Measurements from ENCODE around the gene GTSF1L. TPM values are rescaled to one million over a fixed set of nuclear protein-coding genes. Genes with fewer than 3 reads are reported as not detected.

Gene GTSF1L
- total and polyA plus RNA-seq, 9 of the 15 experiments (the other 6 are each of a cell fraction or from before 2014, with no cell fraction given), result not detected

DNA sequence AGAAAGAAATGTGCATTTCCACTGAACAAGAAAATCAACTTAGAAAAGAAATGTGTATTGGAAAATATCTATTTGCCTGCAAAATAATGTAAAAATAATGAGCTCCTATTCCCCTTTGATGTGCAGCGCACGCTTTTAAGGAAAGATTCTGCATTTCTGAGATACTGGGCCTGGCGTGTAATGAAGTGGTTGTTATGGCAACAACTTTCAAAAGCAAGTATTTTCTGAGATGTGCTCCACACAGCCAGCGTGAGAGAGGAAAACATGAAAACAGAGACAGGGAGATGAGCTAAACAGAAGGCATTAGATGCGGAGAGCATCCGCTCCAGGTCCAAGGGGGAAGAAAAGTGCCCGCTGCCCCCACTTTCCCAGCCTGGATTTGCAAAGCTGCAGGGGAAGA lies 39.1 kb upstream of the GTSF1L start:
- TF ChIP-seq RFX1 (IDR thresholded peaks at IDR 0.05) (peak; percentile 67), RUNX1 (IDR thresholded peaks at IDR 0.05; ENCODE audit: low read depth) (no peak), HDGF (IDR thresholded peaks at IDR 0.05) (no peak)
- TF ChIP-seq, protein P1, sequence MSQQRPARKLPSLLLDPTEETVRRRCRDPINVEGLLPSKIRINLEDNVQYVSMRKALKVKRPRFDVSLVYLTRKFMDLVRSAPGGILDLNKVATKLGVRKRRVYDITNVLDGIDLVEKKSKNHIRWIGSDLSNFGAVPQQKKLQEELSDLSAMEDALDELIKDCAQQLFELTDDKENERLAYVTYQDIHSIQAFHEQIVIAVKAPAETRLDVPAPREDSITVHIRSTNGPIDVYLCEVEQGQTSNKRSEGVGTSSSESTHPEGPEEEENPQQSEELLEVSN (IDR thresholded peaks at IDR 0.05; ENCODE audit: borderline replicate concordance in 1 of 2, extremely low read depth in 1 of 2, insufficient read depth in 1 of 2, insufficient read length in 1 of 2, low read depth in 1 of 2, low read length in 1 of 2, poor library complexity in 1 of 2, severe bottlenecking in 1 of 2), result no peak
- POLR2A ChIA-PET, result interaction anchor here (0.7 kb wide), 1 partner anchor 305 kb away, joined by 3 read pairs; no protein-coding TSS in a partner anchor
- no peaks in the 10 kb centered on the region for H3K36me3 ChIP-seq (ENCODE audit: control insufficient read depth, insufficient read depth, low read length)
- no peaks in the 10 kb centered on the region for H3K4me1 ChIP-seq (replicated peaks in 1 of 2; ENCODE audit: control insufficient read depth in 2 of 2, insufficient read depth in 2 of 2, low read length in 2 of 2)
- H3K79me2 ChIP-seq (ENCODE audit: control insufficient read depth, insufficient read depth, low read length), result no peaks in the 10 kb centered on the region
- no peaks in the 10 kb centered on the region for H3K9me1 ChIP-seq (ENCODE audit: control insufficient read depth, insufficient read depth, low read length)
- no peak for ATAC-seq
- no peaks in the 10 kb centered on the region for H3K9me3 ChIP-seq (replicated peaks; ENCODE audit: control insufficient read depth, insufficient read depth, low read depth, low read length)
- DNase-seq (ENCODE audit: extremely low read depth in 1 of 4, low spot score in 3 of 4), result no peak
- H3K27ac ChIP-seq (ENCODE audit: extremely low read depth, low read depth, low read length), result no peak overlapping the region
- no peak for FAIRE-seq
- H3K4me3 ChIP-seq, result no peak overlapping the region
- CTCF ChIA-PET (ENCODE audit: low intra/inter-chr PET ratio), result no interaction called here
- H3K27me3 ChIP-seq (ENCODE audit: control insufficient read depth in 2 of 2, insufficient read depth in 2 of 2, low read length in 2 of 2), result peaks cover 9 to 37% of the 10 kb centered on the region in 2 experiments
- no peak overlapping the region for H3K9ac ChIP-seq (ENCODE audit: insufficient read depth in 1 of 2, low read depth in 2 of 2, low read length in 2 of 2)
- WGBS (ENCODE audit: insufficient coverage, low coverage, missing lambda C conversion rate), result 0% methylated on average over 7 of the region's 7 CpGs
- H4K20me1 ChIP-seq (replicated peaks; ENCODE audit: control insufficient read depth, insufficient read depth, low read length), result no peaks in the 10 kb centered on the region
- H3K4me2 ChIP-seq (ENCODE audit: insufficient read depth, low read length), result no peak overlapping the region
- H2AFZ ChIP-seq (ENCODE audit: low read depth, low read length), result no peak overlapping the region
- in situ Hi-C loops (cut with MboI), result no loop called here
- intact Hi-C loops (cut with micrococcal nuclease), result no loop called here
- no TSS peak for BruUV-seq (replicated peaks)

GRCh38 chr20:43762911-43763310 lies 36.1 kb upstream of the GTSF1L start:
- Histone ChIP-seq H3K4me1 (replicated peaks in 1 of 2; ENCODE audit: control insufficient read depth in 2 of 2, insufficient read depth in 2 of 2, low read length in 2 of 2) (no peaks in the 10 kb centered on the region), H3K27me3 (ENCODE audit: control insufficient read depth in 2 of 2, insufficient read depth in 2 of 2, low read length in 2 of 2) (peaks cover 9 to 42% of the 10 kb centered on the region in 2 experiments; a peak in 4 of 5 replicates), H3K79me2 (ENCODE audit: control insufficient read depth, insufficient read depth, low read length) (no peaks in the 10 kb centered on the region), H3K9me1 (ENCODE audit: control insufficient read depth, insufficient read depth, low read length) (no peaks in the 10 kb centered on the region), H3K9ac (ENCODE audit: insufficient read depth in 1 of 2, low read depth in 2 of 2, low read length in 2 of 2) (no peak overlapping the region), H2AFZ (ENCODE audit: low read depth, low read length) (no peak overlapping the region), H3K36me3 (ENCODE audit: control insufficient read depth, insufficient read depth, low read length) (no peaks in the 10 kb centered on the region), H3K27ac (ENCODE audit: extremely low read depth, low read depth, low read length) (no peak overlapping the region), H3K4me3 (no peak overlapping the region), H4K20me1 (replicated peaks; ENCODE audit: control insufficient read depth, insufficient read depth, low read length) (no peaks in the 10 kb centered on the region), H3K4me2 (ENCODE audit: insufficient read depth, low read length) (no peak overlapping the region), H3K9me3 (replicated peaks; ENCODE audit: control insufficient read depth, insufficient read depth, low read depth, low read length) (no peaks in the 10 kb centered on the region)
- no TSS peak for BruUV-seq (replicated peaks)
- POLR2A ChIA-PET, result no interaction called here
- in situ Hi-C loops (cut with MboI), result no loop called here
- no peak for DNase-seq (ENCODE audit: extremely low read depth in 1 of 4, low spot score in 3 of 4)
- intact Hi-C loops (cut with micrococcal nuclease), result no loop called here
- ATAC-seq, result no peak
- WGBS (ENCODE audit: insufficient coverage, low coverage, missing lambda C conversion rate), result under 1% methylated on average over 7 of the region's 7 CpGs
- CTCF ChIA-PET (ENCODE audit: low intra/inter-chr PET ratio), result no interaction called here
- no peak for FAIRE-seq
- TF ChIP-seq, protein P2, sequence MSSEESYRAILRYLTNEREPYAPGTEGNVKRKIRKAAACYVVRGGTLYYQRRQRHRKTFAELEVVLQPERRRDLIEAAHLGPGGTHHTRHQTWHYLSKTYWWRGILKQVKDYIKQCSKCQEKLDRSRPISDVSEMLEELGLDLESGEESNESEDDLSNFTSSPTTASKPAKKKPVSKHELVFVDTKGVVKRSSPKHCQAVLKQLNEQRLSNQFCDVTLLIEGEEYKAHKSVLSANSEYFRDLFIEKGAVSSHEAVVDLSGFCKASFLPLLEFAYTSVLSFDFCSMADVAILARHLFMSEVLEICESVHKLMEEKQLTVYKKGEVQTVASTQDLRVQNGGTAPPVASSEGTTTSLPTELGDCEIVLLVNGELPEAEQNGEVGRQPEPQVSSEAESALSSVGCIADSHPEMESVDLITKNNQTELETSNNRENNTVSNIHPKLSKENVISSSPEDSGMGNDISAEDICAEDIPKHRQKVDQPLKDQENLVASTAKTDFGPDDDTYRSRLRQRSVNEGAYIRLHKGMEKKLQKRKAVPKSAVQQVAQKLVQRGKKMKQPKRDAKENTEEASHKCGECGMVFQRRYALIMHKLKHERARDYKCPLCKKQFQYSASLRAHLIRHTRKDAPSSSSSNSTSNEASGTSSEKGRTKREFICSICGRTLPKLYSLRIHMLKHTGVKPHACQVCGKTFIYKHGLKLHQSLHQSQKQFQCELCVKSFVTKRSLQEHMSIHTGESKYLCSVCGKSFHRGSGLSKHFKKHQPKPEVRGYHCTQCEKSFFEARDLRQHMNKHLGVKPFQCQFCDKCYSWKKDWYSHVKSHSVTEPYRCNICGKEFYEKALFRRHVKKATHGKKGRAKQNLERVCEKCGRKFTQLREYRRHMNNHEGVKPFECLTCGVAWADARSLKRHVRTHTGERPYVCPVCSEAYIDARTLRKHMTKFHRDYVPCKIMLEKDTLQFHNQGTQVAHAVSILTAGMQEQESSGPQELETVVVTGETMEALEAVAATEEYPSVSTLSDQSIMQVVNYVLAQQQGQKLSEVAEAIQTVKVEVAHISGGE (CRISPR knock-in tag; IDR thresholded peaks at IDR 0.05), result no peak
- TF ChIP-seq, protein P3, sequence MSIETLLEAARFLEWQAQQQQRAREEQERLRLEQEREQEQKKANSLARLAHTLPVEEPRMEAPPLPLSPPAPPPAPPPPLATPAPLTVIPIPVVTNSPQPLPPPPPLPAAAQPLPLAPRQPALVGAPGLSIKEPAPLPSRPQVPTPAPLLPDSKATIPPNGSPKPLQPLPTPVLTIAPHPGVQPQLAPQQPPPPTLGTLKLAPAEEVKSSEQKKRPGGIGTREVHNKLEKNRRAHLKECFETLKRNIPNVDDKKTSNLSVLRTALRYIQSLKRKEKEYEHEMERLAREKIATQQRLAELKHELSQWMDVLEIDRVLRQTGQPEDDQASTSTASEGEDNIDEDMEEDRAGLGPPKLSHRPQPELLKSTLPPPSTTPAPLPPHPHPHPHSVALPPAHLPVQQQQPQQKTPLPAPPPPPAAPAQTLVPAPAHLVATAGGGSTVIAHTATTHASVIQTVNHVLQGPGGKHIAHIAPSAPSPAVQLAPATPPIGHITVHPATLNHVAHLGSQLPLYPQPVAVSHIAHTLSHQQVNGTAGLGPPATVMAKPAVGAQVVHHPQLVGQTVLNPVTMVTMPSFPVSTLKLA (conservative IDR thresholded peaks at IDR 0.05), result no peak
